Ecto neural progenitor cell (in vitro differentiated cells): ENCODE results near the gene ITGB4.

Experiments used
- DNase-seq: peaks from one replicate; pipeline ENCODE4 v3.0.0-alpha.2; 2018; ENCODE audit warnings: low spot score

ITGB4 gene

GRCh38 chr17:75697651-75698291 lies 23.5 kb upstream of the ITGB4 start:
- no peak for DNase-seq

GRCh38 chr17:75698659-75699058 lies 22.6 kb upstream of the ITGB4 start:
- DNase-seq: no peak

GRCh38 chr17:75701288-75701687 lies 20.0 kb upstream of the ITGB4 start:
- no peak for DNase-seq

GRCh38 chr17:75703191-75703590 lies 18.1 kb upstream of the ITGB4 start:
- no peak for DNase-seq

- DNase-seq: no peak
Observed at GRCh38 chr17:75703591-75703990, 17.7 kb upstream of the ITGB4 start.

GRCh38 chr17:75704963-75705875 lies 16.0 kb upstream of the ITGB4 start:
- DNase-seq: no peak

GRCh38 chr17:75706042-75706728 lies 15.1 kb upstream of the ITGB4 start:
- no peak for DNase-seq

- no peak for DNase-seq
Observed at GRCh38 chr17:75707079-75707571, 14.1 kb upstream of the ITGB4 start.

GRCh38 chr17:75712446-75712845 lies 8.8 kb upstream of the ITGB4 start:
- DNase-seq: no peak

GRCh38 chr17:75719732-75720131 lies 1.5 kb upstream of the ITGB4 start:
- no peak for DNase-seq

GRCh38 chr17:75721463-75722011 lies 278 bp downstream of the ITGB4 start:
- no peak for DNase-seq

- no peak for DNase-seq
Observed at GRCh38 chr17:75722076-75722475, 817 bp downstream of the ITGB4 start.

- no peak for DNase-seq
Observed at GRCh38 chr17:75722542-75723095, 1.4 kb downstream of the ITGB4 start.

- DNase-seq: no peak
Observed at GRCh38 chr17:75723171-75723930, 2.1 kb downstream of the ITGB4 start.

GRCh38 chr17:75724016-75725003 lies 3.1 kb downstream of the ITGB4 start:
- DNase-seq: no peak

- no peak for DNase-seq
Observed at GRCh38 chr17:75725504-75725903, 4.2 kb downstream of the ITGB4 start.

GRCh38 chr17:75727391-75727790 lies 6.1 kb downstream of the ITGB4 start:
- DNase-seq: no peak

- DNase-seq: no peak
Observed at GRCh38 chr17:75729351-75729750, 8.1 kb downstream of the ITGB4 start.

- DNase-seq: no peak
Observed at GRCh38 chr17:75730065-75730464, 8.8 kb downstream of the ITGB4 start.

- no peak for DNase-seq
Observed at GRCh38 chr17:75731086-75731715, 9.9 kb downstream of the ITGB4 start.
